HepG2 (cell line): ENCODE data around the gene TESK1. TPM values are rescaled to one million over a fixed set of nuclear protein-coding genes. Genes with fewer than 3 reads are reported as not detected.

Source experiments
- FOXA3 ChIP-seq: IDR thresholded peaks from 2 replicates; pipeline ENCODE4 v1.6.1; 2016; ENCODE audit warnings: missing genetic modification reagents, missing compliant biosample characterization
- HMGXB4 ChIP-seq, 2 experiments: sonication (generic) in 1 of 2; formaldehyde crosslinking in 1 of 2; IDR thresholded peaks; 2 replicates each; pipeline versions ENCODE4 v1.4.0 to v1.6.1; 2018 to 2020; ENCODE audit warnings: missing genetic modification reagents in 2 of 2, borderline replicate concordance in 1 of 2, low read depth in 1 of 2, mild to moderate bottlenecking in 1 of 2, missing biosample characterization in 1 of 2
- NR2F6 ChIP-seq, 2 experiments: IDR thresholded peaks; 2 replicates each; pipeline ENCODE4 v1.6.1; 2016; ENCODE audit warnings: antibody characterized with exemption in 1 of 2, mild to moderate bottlenecking in 1 of 2
- TBX2 ChIP-seq: sonication (generic); formaldehyde crosslinking; IDR thresholded peaks from 2 replicates; pipeline ENCODE4 v1.5.0; 2020; ENCODE audit warnings: missing genetic modification reagents, mild to moderate bottlenecking, borderline replicate concordance
- TCF7 ChIP-seq: sonication (generic); IDR thresholded peaks from 2 replicates; pipeline ENCODE4 v1.6.1; 2016; ENCODE audit warnings: antibody characterized with exemption, low read depth
- TOPORS ChIP-seq: sonication (generic); formaldehyde crosslinking; IDR thresholded peaks from 2 replicates; pipeline ENCODE4 v1.8.0; 2023; ENCODE audit warnings: mild to moderate bottlenecking, missing genetic modification reagents
- ZEB1 ChIP-seq: IDR thresholded peaks from 2 replicates; pipeline ENCODE4 v1.6.1; 2012; ENCODE audit warnings: mild to moderate bottlenecking, low read depth, inconsistent platforms; ENCODE audit not compliant: insufficient replicate concordance
- ZFX ChIP-seq: sonication (generic); formaldehyde crosslinking; IDR thresholded peaks from 2 replicates; pipeline ENCODE4 v1.4.0; 2020; ENCODE audit warnings: mild to moderate bottlenecking, low read depth, missing genetic modification reagents, moderate library complexity
- ZNF362 ChIP-seq: sonication (generic); formaldehyde crosslinking; IDR thresholded peaks from 2 replicates; pipeline ENCODE4 v1.4.0; 2020; ENCODE audit warnings: missing genetic modification reagents, mild to moderate bottlenecking, borderline replicate concordance
- polyA plus RNA-seq, 8 experiments: library from polyadenylated mRNA; depleted of rRNA in 3 of 8; stranded (reverse) in 7 of 8; unstranded in 1 of 8; fragments of >200 nt; fragmentation: Illumina TruSeq in 4 of 8; extraction: Trizol in 4 of 8; gene quantifications; 2 replicates each; pipeline versions ENCODE4 v1.2.1 to v1.2.3, GENCODE V29; 2011 to 2016; ENCODE audit warnings: low read depth in 4 of 8, missing spikeins in 1 of 8, mixed read lengths in 1 of 8; ENCODE audit not compliant: insufficient read depth in 1 of 8
- total RNA-seq, 5 experiments: library from RNA; depleted of rRNA; stranded (reverse); fragments of >200 nt; fragmentation: Illumina TruSeq; extraction: Trizol; gene quantifications; 2 replicates each; pipeline ENCODE4 v1.2.3, GENCODE V29; 2016; ENCODE audit warnings: low read depth in 1 of 5
- TF ChIP-seq, protein P1 (sequence below): IDR thresholded peaks from 2 replicates; pipeline ENCODE4 v1.6.1; 2012; ENCODE audit warnings: low read depth, low read length, improper control_type of control experiment
- TF ChIP-seq, protein P2 (sequence below): sonication (generic); formaldehyde crosslinking; IDR thresholded peaks from 2 replicates; pipeline ENCODE4 v1.4.0; 2020; ENCODE audit warnings: mild to moderate bottlenecking, missing genetic modification reagents
- TF ChIP-seq, protein P3 (sequence below): IDR thresholded peaks from 2 replicates; pipeline ENCODE4 v1.6.1; 2016; ENCODE audit warnings: mild to moderate bottlenecking
- TF ChIP-seq, protein P4 (sequence below): sonication (generic); formaldehyde crosslinking; IDR thresholded peaks from 2 replicates; pipeline ENCODE4 v1.5.1; 2020; ENCODE audit warnings: mild to moderate bottlenecking, moderate library complexity, missing genetic modification reagents

The TESK1 gene
- total and polyA plus RNA-seq, 2 of the 13 experiments (the other 11 are each of a cell fraction or from before 2014, with no cell fraction given): 7.3 to 13.6 TPM

- TF ChIP-seq, protein P1, sequence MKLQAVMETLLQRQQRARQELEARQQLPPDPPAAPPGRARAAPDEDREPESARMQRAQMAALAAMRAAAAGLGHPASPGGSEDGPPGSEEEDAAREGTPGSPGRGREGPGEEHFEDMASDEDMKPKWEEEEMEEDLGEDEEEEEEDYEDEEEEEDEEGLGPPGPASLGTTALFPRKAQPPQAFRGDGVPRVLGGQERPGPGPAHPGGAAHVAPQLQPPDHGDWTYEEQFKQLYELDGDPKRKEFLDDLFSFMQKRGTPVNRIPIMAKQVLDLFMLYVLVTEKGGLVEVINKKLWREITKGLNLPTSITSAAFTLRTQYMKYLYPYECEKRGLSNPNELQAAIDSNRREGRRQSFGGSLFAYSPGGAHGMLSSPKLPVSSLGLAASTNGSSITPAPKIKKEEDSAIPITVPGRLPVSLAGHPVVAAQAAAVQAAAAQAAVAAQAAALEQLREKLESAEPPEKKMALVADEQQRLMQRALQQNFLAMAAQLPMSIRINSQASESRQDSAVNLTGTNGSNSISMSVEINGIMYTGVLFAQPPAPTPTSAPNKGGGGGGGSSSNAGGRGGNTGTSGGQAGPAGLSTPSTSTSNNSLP: no peak
- TF ChIP-seq ZFX (CRISPR knock-in tag) (peak; percentile 62), FOXA3 (no peak), TOPORS (0 out of 2 replicates have a peak, but pooled peaks have one; percentile 45), NR2F6 (IDR thresholded peaks at IDR 0.05) (no peak), NR2F6 (CRISPR knock-in tag; IDR thresholded peaks at IDR 0.05) (0 out of 2 replicates have a peak, but pooled peaks have one; percentile 14), TCF7 (0 out of 2 replicates have a peak, but pooled peaks have one; percentile 12), HMGXB4 (CRISPR knock-in tag; IDR thresholded peaks at IDR 0.05; ENCODE audit: borderline replicate concordance in 1 of 2, low read depth in 1 of 2) (0 out of 4 replicates have a peak, but pooled peaks of 1 of the 2 experiments have one; percentile 22), ZEB1 (no peak), ZNF362 (CRISPR knock-in tag) (peak; percentile 24; the same call in 1 of the 2 replicates), TBX2 (peak; percentile 60; the same call in 1 of the 2 replicates)
- TF ChIP-seq, protein P2, sequence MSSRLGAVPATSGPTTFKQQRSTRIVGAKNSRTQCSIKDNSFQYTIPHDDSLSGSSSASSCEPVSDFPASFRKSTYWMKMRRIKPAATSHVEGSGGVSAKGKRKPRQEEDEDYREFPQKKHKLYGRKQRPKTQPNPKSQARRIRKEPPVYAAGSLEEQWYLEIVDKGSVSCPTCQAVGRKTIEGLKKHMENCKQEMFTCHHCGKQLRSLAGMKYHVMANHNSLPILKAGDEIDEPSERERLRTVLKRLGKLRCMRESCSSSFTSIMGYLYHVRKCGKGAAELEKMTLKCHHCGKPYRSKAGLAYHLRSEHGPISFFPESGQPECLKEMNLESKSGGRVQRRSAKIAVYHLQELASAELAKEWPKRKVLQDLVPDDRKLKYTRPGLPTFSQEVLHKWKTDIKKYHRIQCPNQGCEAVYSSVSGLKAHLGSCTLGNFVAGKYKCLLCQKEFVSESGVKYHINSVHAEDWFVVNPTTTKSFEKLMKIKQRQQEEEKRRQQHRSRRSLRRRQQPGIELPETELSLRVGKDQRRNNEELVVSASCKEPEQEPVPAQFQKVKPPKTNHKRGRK (CRISPR knock-in tag): no peak
- TF ChIP-seq, protein P3, sequence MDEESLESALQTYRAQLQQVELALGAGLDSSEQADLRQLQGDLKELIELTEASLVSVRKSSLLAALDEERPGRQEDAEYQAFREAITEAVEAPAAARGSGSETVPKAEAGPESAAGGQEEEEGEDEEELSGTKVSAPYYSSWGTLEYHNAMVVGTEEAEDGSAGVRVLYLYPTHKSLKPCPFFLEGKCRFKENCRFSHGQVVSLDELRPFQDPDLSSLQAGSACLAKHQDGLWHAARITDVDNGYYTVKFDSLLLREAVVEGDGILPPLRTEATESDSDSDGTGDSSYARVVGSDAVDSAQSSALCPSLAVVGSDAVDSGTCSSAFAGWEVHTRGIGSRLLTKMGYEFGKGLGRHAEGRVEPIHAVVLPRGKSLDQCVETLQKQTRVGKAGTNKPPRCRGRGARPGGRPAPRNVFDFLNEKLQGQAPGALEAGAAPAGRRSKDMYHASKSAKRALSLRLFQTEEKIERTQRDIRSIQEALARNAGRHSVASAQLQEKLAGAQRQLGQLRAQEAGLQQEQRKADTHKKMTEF (CRISPR knock-in tag): no peak
- TF ChIP-seq, protein P4, sequence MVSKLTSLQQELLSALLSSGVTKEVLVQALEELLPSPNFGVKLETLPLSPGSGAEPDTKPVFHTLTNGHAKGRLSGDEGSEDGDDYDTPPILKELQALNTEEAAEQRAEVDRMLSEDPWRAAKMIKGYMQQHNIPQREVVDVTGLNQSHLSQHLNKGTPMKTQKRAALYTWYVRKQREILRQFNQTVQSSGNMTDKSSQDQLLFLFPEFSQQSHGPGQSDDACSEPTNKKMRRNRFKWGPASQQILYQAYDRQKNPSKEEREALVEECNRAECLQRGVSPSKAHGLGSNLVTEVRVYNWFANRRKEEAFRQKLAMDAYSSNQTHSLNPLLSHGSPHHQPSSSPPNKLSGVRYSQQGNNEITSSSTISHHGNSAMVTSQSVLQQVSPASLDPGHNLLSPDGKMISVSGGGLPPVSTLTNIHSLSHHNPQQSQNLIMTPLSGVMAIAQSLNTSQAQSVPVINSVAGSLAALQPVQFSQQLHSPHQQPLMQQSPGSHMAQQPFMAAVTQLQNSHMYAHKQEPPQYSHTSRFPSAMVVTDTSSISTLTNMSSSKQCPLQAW (CRISPR knock-in tag): peak; percentile 30; the same call in 1 of the 2 replicates
These were observed 45.5 kb downstream of the TESK1 start, which contains the start of gene SIT1 (continued) for GRCh38 chr9:35650341-35651158.
